ENCODE data around the gene RGL2.

DNA sequence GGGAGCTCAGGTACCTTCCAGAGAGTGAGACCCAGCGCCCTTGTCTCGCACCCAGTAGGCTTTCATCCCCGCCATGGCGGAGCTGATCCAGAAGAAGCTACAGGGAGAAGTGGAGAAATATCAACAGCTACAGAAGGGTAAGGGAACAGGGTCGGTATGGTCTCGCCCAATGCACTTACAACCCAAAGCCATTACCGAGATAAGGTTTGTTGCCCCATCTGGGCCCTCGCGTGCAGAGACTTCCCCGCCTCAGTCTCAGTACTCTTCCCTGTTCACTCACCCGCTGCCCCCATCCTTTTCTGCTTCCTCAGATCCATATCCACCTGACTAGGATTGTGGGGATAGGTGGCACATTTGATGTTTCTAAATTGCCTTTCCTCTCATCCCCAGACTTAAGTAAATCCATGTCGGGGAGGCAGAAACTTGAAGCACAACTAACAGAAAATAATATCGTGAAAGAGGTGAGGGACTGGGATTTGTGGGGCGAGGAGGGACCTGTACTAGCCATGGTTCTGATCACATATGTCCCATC is 8.9 kb downstream of the RGL2 start:
- TF ChIP-seq, protein P1, sequence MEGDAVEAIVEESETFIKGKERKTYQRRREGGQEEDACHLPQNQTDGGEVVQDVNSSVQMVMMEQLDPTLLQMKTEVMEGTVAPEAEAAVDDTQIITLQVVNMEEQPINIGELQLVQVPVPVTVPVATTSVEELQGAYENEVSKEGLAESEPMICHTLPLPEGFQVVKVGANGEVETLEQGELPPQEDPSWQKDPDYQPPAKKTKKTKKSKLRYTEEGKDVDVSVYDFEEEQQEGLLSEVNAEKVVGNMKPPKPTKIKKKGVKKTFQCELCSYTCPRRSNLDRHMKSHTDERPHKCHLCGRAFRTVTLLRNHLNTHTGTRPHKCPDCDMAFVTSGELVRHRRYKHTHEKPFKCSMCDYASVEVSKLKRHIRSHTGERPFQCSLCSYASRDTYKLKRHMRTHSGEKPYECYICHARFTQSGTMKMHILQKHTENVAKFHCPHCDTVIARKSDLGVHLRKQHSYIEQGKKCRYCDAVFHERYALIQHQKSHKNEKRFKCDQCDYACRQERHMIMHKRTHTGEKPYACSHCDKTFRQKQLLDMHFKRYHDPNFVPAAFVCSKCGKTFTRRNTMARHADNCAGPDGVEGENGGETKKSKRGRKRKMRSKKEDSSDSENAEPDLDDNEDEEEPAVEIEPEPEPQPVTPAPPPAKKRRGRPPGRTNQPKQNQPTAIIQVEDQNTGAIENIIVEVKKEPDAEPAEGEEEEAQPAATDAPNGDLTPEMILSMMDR (IDR thresholded peaks at IDR 0.05) = no peak
- no peak for TF ChIP-seq EZH2 (IDR thresholded peaks at IDR 0.05; ENCODE audit: borderline replicate concordance, insufficient read depth, low read depth, low read length, poor library complexity, severe bottlenecking)

Data from B cell (primary cell).